ENCODE data around the gene PKM.

The PKM gene

GRCh38 chr15:72227720-72228119, 3.3 kb downstream of the PKM start:
- peaks cover 56% of the 10 kb centered on the region for H3K36me3 Mint-ChIP-seq (ENCODE audit: low read depth)

DNA sequence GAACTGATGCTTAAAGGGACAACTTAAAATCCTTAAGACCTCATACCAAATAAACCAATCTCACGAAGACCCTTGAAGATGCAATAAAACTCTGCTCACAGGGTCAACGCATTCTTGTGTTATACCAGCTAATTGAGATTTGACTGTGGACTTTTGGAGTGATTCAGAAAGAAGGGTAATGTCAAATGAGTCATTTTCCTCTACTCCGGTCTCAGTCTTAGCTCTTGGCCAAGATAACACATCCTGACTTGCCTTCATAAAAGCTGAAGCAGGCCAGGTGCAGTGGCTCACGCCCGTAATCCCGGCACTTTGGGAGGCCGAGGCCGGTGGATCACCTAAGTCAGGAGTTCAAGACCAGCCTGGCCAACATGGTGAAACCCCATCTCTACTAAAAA, 3.8 kb downstream of the PKM start:
- peak overlapping the region; percentile 99 for H3K4me3 Mint-ChIP-seq
- no peaks in the 10 kb centered on the region for H3K9me3 Mint-ChIP-seq
- H3K27ac Mint-ChIP-seq: peak overlapping the region; percentile 94
- peaks cover 60% of the 10 kb centered on the region for H3K36me3 Mint-ChIP-seq (ENCODE audit: low read depth)
- DNase-seq (ENCODE audit: low spot score): peak; percentile 64
- H3K4me1 Mint-ChIP-seq (ENCODE audit: low read depth): peaks cover 58% of the 10 kb centered on the region
- no peaks in the 10 kb centered on the region for H3K27me3 Mint-ChIP-seq (ENCODE audit: low read depth)

More at GRCh38 chr15:72227720-72228119, 3.3 kb downstream of the PKM start:
- no peak for DNase-seq (ENCODE audit: low spot score)
- peaks cover 59% of the 10 kb centered on the region for H3K4me1 Mint-ChIP-seq (ENCODE audit: low read depth)
- peak overlapping the region; percentile 94 for H3K27ac Mint-ChIP-seq
- H3K9me3 Mint-ChIP-seq: no peaks in the 10 kb centered on the region
- H3K4me3 Mint-ChIP-seq: peak overlapping the region; percentile 99
- no peaks in the 10 kb centered on the region for H3K27me3 Mint-ChIP-seq (ENCODE audit: low read depth)

DNA sequence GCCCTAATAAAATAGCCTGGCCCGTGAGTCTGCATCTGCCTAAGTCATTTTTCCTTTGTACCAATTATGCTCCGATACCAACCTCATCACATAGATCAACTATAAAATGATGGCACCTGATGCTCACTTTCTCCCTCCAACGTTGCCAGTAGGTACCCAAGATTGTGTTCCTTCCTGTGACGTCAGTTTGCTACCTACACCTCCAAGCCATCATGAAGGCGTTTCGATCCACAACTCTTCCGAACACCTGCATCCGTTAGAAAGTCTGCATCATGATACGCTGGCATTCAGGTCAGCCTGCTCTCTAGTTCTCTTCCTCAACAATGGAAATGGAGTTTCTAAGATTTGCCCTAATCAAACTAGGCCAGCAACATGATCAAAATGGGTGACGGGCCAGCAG, 7.7 kb downstream of the PKM start:
- Mint-ChIP-seq H3K27me3 (ENCODE audit: low read depth) (no peaks in the 10 kb centered on the region), H3K36me3 (ENCODE audit: low read depth) (peaks cover 77% of the 10 kb centered on the region), H3K9me3 (no peaks in the 10 kb centered on the region), H3K27ac (peak overlapping the region; percentile 38), H3K4me3 (no peak overlapping the region), H3K4me1 (ENCODE audit: low read depth) (peaks cover 64% of the 10 kb centered on the region)
- DNase-seq (ENCODE audit: low spot score): no peak

DNA sequence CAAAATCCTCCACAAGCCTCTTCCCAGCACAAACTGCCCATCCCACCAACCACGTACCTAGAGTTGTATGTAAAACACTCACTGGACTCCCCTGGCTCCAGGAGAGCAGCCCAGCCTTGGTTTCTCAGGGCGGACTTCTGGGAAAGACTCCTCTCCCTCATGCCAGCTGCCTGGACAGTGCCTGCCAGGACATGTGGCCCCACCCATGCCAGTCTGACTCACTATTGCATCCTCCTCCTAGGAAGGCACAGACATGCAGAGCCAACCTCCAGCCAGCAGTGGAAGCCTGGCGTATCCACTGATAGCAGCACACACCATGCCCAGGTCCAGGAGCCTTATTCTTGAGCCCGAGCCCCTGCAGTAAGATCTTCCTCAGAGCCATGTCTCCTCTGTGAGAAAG, 8.6 kb downstream of the PKM start:
- H3K27me3 Mint-ChIP-seq (ENCODE audit: low read depth): no peaks in the 10 kb centered on the region
- H3K9me3 Mint-ChIP-seq: no peaks in the 10 kb centered on the region
- DNase-seq (ENCODE audit: low spot score): no peak
- H3K4me1 Mint-ChIP-seq (ENCODE audit: low read depth): peaks cover 58% of the 10 kb centered on the region
- H3K27ac Mint-ChIP-seq: peak overlapping the region; percentile 40
- no peak overlapping the region for H3K4me3 Mint-ChIP-seq
- peaks cover 76% of the 10 kb centered on the region for H3K36me3 Mint-ChIP-seq (ENCODE audit: low read depth)

GRCh38 chr15:72220687-72221086, 10.3 kb downstream of the PKM start:
- H3K36me3 Mint-ChIP-seq (ENCODE audit: low read depth): peaks cover 75% of the 10 kb centered on the region
- no peaks in the 10 kb centered on the region for H3K9me3 Mint-ChIP-seq
- no peak overlapping the region for H3K4me3 Mint-ChIP-seq
- peaks cover 44% of the 10 kb centered on the region for H3K4me1 Mint-ChIP-seq (ENCODE audit: low read depth)
- DNase-seq (ENCODE audit: low spot score): no peak
- H3K27ac Mint-ChIP-seq: peak overlapping the region; percentile 52
- no peaks in the 10 kb centered on the region for H3K27me3 Mint-ChIP-seq (ENCODE audit: low read depth)

- Mint-ChIP-seq H3K4me1 (ENCODE audit: low read depth) (peaks cover 23% of the 10 kb centered on the region), H3K36me3 (ENCODE audit: low read depth) (peaks cover 74% of the 10 kb centered on the region), H3K9me3 (no peaks in the 10 kb centered on the region)
Measured at GRCh38 chr15:72217216-72217615, 13.8 kb downstream of the PKM start.

GRCh38 chr15:72216079-72216478, 14.9 kb downstream of the PKM start:
- no peak overlapping the region for H3K27ac Mint-ChIP-seq
- H3K4me1 Mint-ChIP-seq (ENCODE audit: low read depth): peaks cover 16% of the 10 kb centered on the region
- H3K9me3 Mint-ChIP-seq: no peaks in the 10 kb centered on the region
- H3K36me3 Mint-ChIP-seq (ENCODE audit: low read depth): peaks cover 77% of the 10 kb centered on the region
- no peaks in the 10 kb centered on the region for H3K27me3 Mint-ChIP-seq (ENCODE audit: low read depth)
- DNase-seq (ENCODE audit: low spot score): no peak
- no peak overlapping the region for H3K4me3 Mint-ChIP-seq

More at GRCh38 chr15:72217216-72217615, 13.8 kb downstream of the PKM start:
- H3K27ac Mint-ChIP-seq: no peak overlapping the region
- no peaks in the 10 kb centered on the region for H3K27me3 Mint-ChIP-seq (ENCODE audit: low read depth)
- no peak overlapping the region for H3K4me3 Mint-ChIP-seq
- no peak for DNase-seq (ENCODE audit: low spot score)

DNA sequence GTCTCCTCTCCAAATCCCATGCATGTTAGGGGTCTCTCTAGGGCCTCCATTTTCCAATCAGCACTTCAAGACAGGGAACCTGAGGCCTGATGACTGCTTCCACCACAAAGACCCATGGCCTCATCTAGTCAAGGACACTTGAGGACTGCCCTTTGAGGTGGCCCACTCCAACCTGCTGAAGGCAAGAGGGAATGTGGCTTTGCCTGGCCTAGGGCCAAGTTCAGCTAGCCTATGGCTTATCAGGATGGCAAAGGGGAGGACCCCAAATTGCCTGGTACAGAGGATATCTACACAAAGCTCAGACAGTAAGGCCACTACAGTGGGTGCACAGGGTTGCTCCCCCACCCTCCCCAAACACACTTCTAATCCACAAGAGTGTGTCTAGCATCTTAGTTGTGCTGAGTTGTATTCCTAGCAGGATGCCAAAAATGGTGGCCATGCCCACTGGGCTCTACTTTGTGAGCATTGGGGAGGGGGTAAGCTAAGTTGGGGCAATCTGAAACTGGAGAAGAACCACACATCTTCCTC, 23.4 kb downstream of the PKM start:
- Mint-ChIP-seq H3K4me1 (ENCODE audit: low read depth) (no peaks in the 10 kb centered on the region), H3K36me3 (ENCODE audit: low read depth) (peaks cover 86% of the 10 kb centered on the region), H3K27ac (no peak overlapping the region), H3K27me3 (ENCODE audit: low read depth) (no peaks in the 10 kb centered on the region), H3K9me3 (no peaks in the 10 kb centered on the region), H3K4me3 (no peak overlapping the region)
- no peak for DNase-seq (ENCODE audit: low spot score)

DNA sequence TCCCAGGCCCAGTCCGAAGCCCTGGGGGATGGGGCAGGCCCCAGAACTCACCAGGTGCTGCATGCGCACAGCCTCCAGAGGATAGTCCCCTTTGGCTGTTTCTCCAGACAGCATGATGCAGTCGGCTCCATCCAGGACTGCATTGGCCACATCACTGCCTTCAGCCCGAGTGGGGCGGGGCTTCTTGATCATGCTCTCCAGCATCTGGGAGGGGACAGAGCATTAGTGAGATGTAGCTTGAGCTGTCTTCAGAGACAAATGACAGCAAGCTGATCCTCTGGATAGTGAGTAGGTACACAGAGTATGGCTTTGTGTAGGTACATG, 24.4 kb downstream of the PKM start:
- Mint-ChIP-seq H3K27ac (no peak overlapping the region), H3K36me3 (ENCODE audit: low read depth) (peaks cover 81% of the 10 kb centered on the region), H3K4me1 (ENCODE audit: low read depth) (no peaks in the 10 kb centered on the region), H3K4me3 (no peak overlapping the region), H3K9me3 (no peaks in the 10 kb centered on the region), H3K27me3 (ENCODE audit: low read depth) (no peaks in the 10 kb centered on the region)
- DNase-seq (ENCODE audit: low spot score): no peak

- H3K36me3 Mint-ChIP-seq (ENCODE audit: low read depth): peaks cover 80% of the 10 kb centered on the region
Measured at GRCh38 chr15:72205896-72206676, 24.9 kb downstream of the PKM start.

GRCh38 chr15:72205273-72205672, 25.7 kb downstream of the PKM start:
- H3K27me3 Mint-ChIP-seq (ENCODE audit: low read depth): no peaks in the 10 kb centered on the region
- H3K36me3 Mint-ChIP-seq (ENCODE audit: low read depth): peaks cover 82% of the 10 kb centered on the region
- H3K4me1 Mint-ChIP-seq (ENCODE audit: low read depth): no peaks in the 10 kb centered on the region
- no peak for DNase-seq (ENCODE audit: low spot score)
- no peak overlapping the region for H3K27ac Mint-ChIP-seq
- H3K9me3 Mint-ChIP-seq: no peaks in the 10 kb centered on the region
- no peak overlapping the region for H3K4me3 Mint-ChIP-seq

More at GRCh38 chr15:72205896-72206676, 24.9 kb downstream of the PKM start:
- Mint-ChIP-seq H3K27ac (no peak overlapping the region), H3K9me3 (no peaks in the 10 kb centered on the region), H3K27me3 (ENCODE audit: low read depth) (no peaks in the 10 kb centered on the region), H3K4me1 (ENCODE audit: low read depth) (no peaks in the 10 kb centered on the region), H3K4me3 (no peak overlapping the region)
- DNase-seq (ENCODE audit: low spot score): no peak

DNA sequence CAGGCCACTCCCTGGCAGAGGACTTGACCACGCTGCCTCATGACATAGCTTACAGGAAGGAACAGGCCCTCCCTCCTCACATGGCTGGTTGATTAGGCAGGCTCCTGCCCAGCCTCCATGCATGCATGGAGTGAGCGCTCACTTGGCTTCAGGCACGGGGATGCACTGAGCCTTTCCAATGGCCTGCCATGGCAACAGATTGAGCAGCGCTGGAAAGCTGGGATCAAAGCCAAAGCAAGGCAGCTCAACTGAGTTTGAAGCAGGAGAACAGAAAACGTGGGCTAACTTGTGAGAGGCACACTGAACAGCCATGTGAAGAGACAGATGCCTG, 27.5 kb downstream of the PKM start:
- peak overlapping the region; percentile 35 for H3K27ac Mint-ChIP-seq
- H3K9me3 Mint-ChIP-seq: no peaks in the 10 kb centered on the region
- peaks cover 84% of the 10 kb centered on the region for H3K36me3 Mint-ChIP-seq (ENCODE audit: low read depth)

DNA sequence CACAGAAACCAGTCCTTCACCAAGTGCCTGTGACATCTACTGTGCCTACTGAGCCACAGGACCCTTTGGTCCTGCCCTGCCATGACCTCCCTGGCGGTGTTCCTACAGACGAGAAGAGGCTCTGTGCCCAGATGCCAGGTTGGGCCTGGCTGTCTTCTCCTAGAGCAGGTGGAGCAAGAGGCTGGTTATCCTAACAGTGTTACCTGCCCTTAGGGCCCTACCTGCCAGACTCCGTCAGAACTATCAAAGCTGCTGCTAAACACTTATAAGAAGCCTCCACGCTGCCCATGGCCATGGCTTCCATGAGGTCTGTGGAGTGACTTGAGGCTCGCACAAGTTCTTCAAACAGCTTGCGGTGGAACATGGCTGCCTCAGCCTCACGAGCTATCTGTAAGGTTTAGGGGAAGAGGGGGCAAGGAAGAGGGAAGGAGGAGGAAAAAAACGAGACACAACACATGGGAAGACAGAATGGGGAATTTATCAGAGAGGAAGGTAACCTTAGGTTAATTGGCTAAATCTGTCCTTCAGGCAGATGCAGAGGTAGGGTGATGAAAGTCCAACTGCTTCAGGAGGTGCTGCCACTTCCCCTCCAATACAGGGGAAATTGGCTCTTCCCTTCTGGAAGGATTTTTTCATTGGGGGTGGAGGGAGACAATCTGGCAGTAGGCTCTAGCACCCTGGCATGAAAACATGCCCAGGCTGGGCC, 28.0 kb downstream of the PKM start:
- Mint-ChIP-seq H3K36me3 (ENCODE audit: low read depth) (peaks cover 84% of the 10 kb centered on the region), H3K4me1 (ENCODE audit: low read depth) (peaks cover 2% of the 10 kb centered on the region), H3K4me3 (no peak overlapping the region), H3K27ac (no peak overlapping the region), H3K27me3 (ENCODE audit: low read depth) (peaks cover 5% of the 10 kb centered on the region), H3K9me3 (no peaks in the 10 kb centered on the region)
- no peak for DNase-seq (ENCODE audit: low spot score)

More for the DNA sequence above, 27.5 kb downstream of the PKM start:
- H3K27me3 Mint-ChIP-seq (ENCODE audit: low read depth): peaks cover 2% of the 10 kb centered on the region
- no peaks in the 10 kb centered on the region for H3K4me1 Mint-ChIP-seq (ENCODE audit: low read depth)
- H3K4me3 Mint-ChIP-seq: no peak overlapping the region
- DNase-seq (ENCODE audit: low spot score): no peak

- Mint-ChIP-seq H3K27ac (no peak overlapping the region), H3K4me3 (no peak overlapping the region), H3K36me3 (ENCODE audit: low read depth) (peaks cover 80% of the 10 kb centered on the region), H3K27me3 (ENCODE audit: low read depth) (peaks cover 7% of the 10 kb centered on the region), H3K9me3 (no peaks in the 10 kb centered on the region), H3K4me1 (ENCODE audit: low read depth) (peaks cover 4% of the 10 kb centered on the region)
- no peak for DNase-seq (ENCODE audit: low spot score)
Measured at GRCh38 chr15:72202302-72202701, 28.7 kb downstream of the PKM start.

Data from T-helper 2 cell treated with Interferon-gamma antibody and Interleukin-4, amounts not matched to agents 5 μg/mL and 100 μg/mL, for 36 hours (primary cell).